Tibial nerve (tissue), 4 donors: ENCODE results near the gene TENM4. TPM values are rescaled to one million over a fixed set of nuclear protein-coding genes. Genes with fewer than 3 reads are reported as not detected.

ENCODE experiments used
- DNase-seq, 2 donors: peaks; one replicate each; pipeline ENCODE4 v3.0.0-alpha.2; 2019; ENCODE audit warnings: low spot score in 2 of 2
- H3K27ac ChIP-seq, 4 donors: fragments of 200-600 bp; sonication (generic) in 3 of 4; one replicate each; pipeline ENCODE4 v1.5.1; 2017 to 2019; ENCODE audit warnings: mild to moderate bottlenecking in 1 of 4
- H3K27me3 ChIP-seq, 2 donors: fragments of 200-600 bp; sonication (generic) in 1 of 2; one replicate each; pipeline versions ENCODE4 v1.5.1 to v1.6.0; 2017 to 2019
- H3K36me3 ChIP-seq, 3 donors: fragments of 200-600 bp; sonication (generic); one replicate each; pipeline ENCODE4 v1.5.1; 2018 to 2019
- H3K4me1 ChIP-seq, 4 donors: fragments of 200-600 bp; sonication (generic) in 3 of 4; one replicate each; pipeline ENCODE4 v1.5.1; 2017 to 2019
- H3K4me3 ChIP-seq, 4 donors: fragments of 200-600 bp; sonication (generic) in 3 of 4; one replicate each; pipeline ENCODE4 v1.5.1; 2017 to 2019; ENCODE audit warnings: mild to moderate bottlenecking in 1 of 4, moderate library complexity in 1 of 4
- H3K9me3 ChIP-seq, 4 donors: fragments of 200-600 bp; sonication (generic) in 3 of 4; one replicate each; pipeline ENCODE4 v1.5.1; 2017 to 2019
- CTCF ChIP-seq, 5 experiments: fragments of 200-600 bp in 3 of 5; fragments of 450-650 bp in 2 of 5; sonication (generic) in 3 of 5; IDR thresholded peaks; one replicate each; pipeline ENCODE4 v1.5.1; 2016 to 2019; ENCODE audit warnings: antibody characterized with exemption in 5 of 5, mild to moderate bottlenecking in 3 of 5, moderate library complexity in 2 of 5
- EP300 ChIP-seq, 2 donors: sonication (generic); formaldehyde crosslinking; IDR thresholded peaks; one replicate each; pipeline ENCODE4 v1.6.1; 2017; ENCODE audit warnings: antibody characterized with exemption in 2 of 2, mild to moderate bottlenecking in 1 of 2
- POLR2A ChIP-seq, 2 donors: fragments of 450-650 bp; IDR thresholded peaks; one replicate each; pipeline ENCODE4 v1.6.1; 2017; ENCODE audit warnings: antibody characterized with exemption in 2 of 2, mild to moderate bottlenecking in 2 of 2, moderate library complexity in 2 of 2
- WGBS, 2 donors: methylation state at CpG; one replicate each; pipeline ENCODE4 v1.1.5; 2018; 5-methylcytosine and 5-hydroxymethylcytosine counted together
- total RNA-seq, 4 donors: library from RNA; depleted of rRNA; stranded (reverse); fragments of >200 nt; gene quantifications; one replicate each; pipeline ENCODE4 v1.1.0, GENCODE V29; 2016

Gene TENM4
- total RNA-seq, 4 donors from 2014 or later = 15.3 to 36.3 (median 19.6) TPM

GRCh38 chr11:78684377-78684776 lies 756.5 kb downstream of the TENM4 start:
- H3K4me3 ChIP-seq = no peak overlapping the region
- no peak for TF ChIP-seq EP300 (IDR thresholded peaks at IDR 0.05)
- no peak for TF ChIP-seq CTCF (IDR thresholded peaks at IDR 0.05)
- no peak for DNase-seq
- H3K36me3 ChIP-seq = no peaks in the 10 kb centered on the region
- no peaks in the 10 kb centered on the region for H3K4me1 ChIP-seq
- H3K9me3 ChIP-seq = no peaks in the 10 kb centered on the region
- 93 to 98% methylated on average over 2 of the region's 2 CpGs for WGBS, 2 donors
- H3K27me3 ChIP-seq = no peaks in the 10 kb centered on the region
- no peak overlapping the region for H3K27ac ChIP-seq

- TF ChIP-seq POLR2A (IDR thresholded peaks at IDR 0.05) = no peak
- no peak for TF ChIP-seq CTCF (IDR thresholded peaks at IDR 0.05)
- no peak for TF ChIP-seq EP300 (IDR thresholded peaks at IDR 0.05)
- no peak for DNase-seq
- Histone ChIP-seq H3K36me3 (no peaks in the 10 kb centered on the region), H3K27ac (no peak overlapping the region), H3K9me3 (no peaks in the 10 kb centered on the region), H3K4me3 (no peak overlapping the region), H3K4me1 (no peaks in the 10 kb centered on the region), H3K27me3 (no peaks in the 10 kb centered on the region)
- 83 to 95% methylated on average over 5 of the region's 5 CpGs for WGBS, 2 donors
Observed at GRCh38 chr11:78683774-78684173, 757.1 kb downstream of the TENM4 start.

GRCh38 chr11:78676026-78676557 lies 764.7 kb downstream of the TENM4 start:
- TF ChIP-seq EP300 (IDR thresholded peaks at IDR 0.05) = no peak
- TF ChIP-seq POLR2A (IDR thresholded peaks at IDR 0.05) = no peak
- TF ChIP-seq CTCF (IDR thresholded peaks at IDR 0.05) = no peak
- 92 to 93% methylated on average over 24 of the region's 24 CpGs for WGBS, 2 donors

GRCh38 chr11:78672850-78673620 lies 767.8 kb downstream of the TENM4 start:
- H3K4me1 ChIP-seq = no peaks in the 10 kb centered on the region
- peaks cover 0 to 29% (median 0%) of the 10 kb centered on the region in 3 donors for H3K36me3 ChIP-seq
- H3K27ac ChIP-seq = no peak overlapping the region
- WGBS, 2 donors = 77 to 85% methylated on average over 9 of the region's 9 CpGs
- TF ChIP-seq POLR2A (IDR thresholded peaks at IDR 0.05) (no peak), EP300 (IDR thresholded peaks at IDR 0.05) (no peak), CTCF (IDR thresholded peaks at IDR 0.05) (no peak)
- no peak for DNase-seq
- H3K27me3 ChIP-seq = no peaks in the 10 kb centered on the region
- H3K9me3 ChIP-seq = no peaks in the 10 kb centered on the region
- no peak overlapping the region for H3K4me3 ChIP-seq

More at GRCh38 chr11:78676026-78676557, 764.7 kb downstream of the TENM4 start:
- DNase-seq = no peak
- Histone ChIP-seq H3K36me3 (peaks cover 0 to 9% (median 0%) of the 10 kb centered on the region in 3 donors), H3K9me3 (no peaks in the 10 kb centered on the region), H3K27me3 (no peaks in the 10 kb centered on the region), H3K4me1 (no peaks in the 10 kb centered on the region), H3K27ac (no peak overlapping the region), H3K4me3 (no peak overlapping the region)

- Histone ChIP-seq H3K36me3 (peaks cover 0 to 29% (median 0%) of the 10 kb centered on the region in 3 donors), H3K9me3 (no peaks in the 10 kb centered on the region), H3K4me1 (no peaks in the 10 kb centered on the region), H3K4me3 (no peak overlapping the region), H3K27me3 (no peaks in the 10 kb centered on the region), H3K27ac (no peak overlapping the region)
- no peak for DNase-seq
- TF ChIP-seq EP300 (IDR thresholded peaks at IDR 0.05) (no peak), CTCF (IDR thresholded peaks at IDR 0.05) (no peak), POLR2A (IDR thresholded peaks at IDR 0.05) (no peak)
- WGBS, 2 donors = 96 to 99% methylated on average over 17 of the region's 17 CpGs
Observed at GRCh38 chr11:78669249-78669648, 771.6 kb downstream of the TENM4 start.
